Measurements from ENCODE around the gene EFNA1. TPM values are rescaled to one million over a fixed set of nuclear protein-coding genes. Genes with fewer than 3 reads are reported as not detected.
"Not testable (repeated sequence)": the region's sequence is repeated elsewhere in the genome, so short reads cannot be mapped to it uniquely, and the experiment has no call there.

The EFNA1 gene
- total RNA-seq, 1 donor from 2014 or later, result 100.0 TPM

GRCh38 chr1:155092641-155093040 lies 35.0 kb upstream of the EFNA1 start:
- DNase-seq (ENCODE audit: low spot score), result no peak

GRCh38 chr1:155093911-155094621 lies 33.6 kb upstream of the EFNA1 start:
- no peak for DNase-seq (ENCODE audit: low spot score)

GRCh38 chr1:155094622-155094948 lies 33.1 kb upstream of the EFNA1 start:
- no peak for DNase-seq (ENCODE audit: low spot score)

GRCh38 chr1:155099331-155099730 lies 28.3 kb upstream of the EFNA1 start:
- DNase-seq (ENCODE audit: low spot score), result no peak

GRCh38 chr1:155103325-155103724 lies 24.4 kb upstream of the EFNA1 start:
- DNase-seq (ENCODE audit: low spot score), result no peak

GRCh38 chr1:155104605-155105534 lies 22.8 kb upstream of the EFNA1 start:
- no peak for DNase-seq (ENCODE audit: low spot score)

- peak; percentile 74 for DNase-seq (ENCODE audit: low spot score)
Observed at GRCh38 chr1:155105604-155106011, 22.1 kb upstream of the EFNA1 start.

GRCh38 chr1:155106862-155107261 lies 20.8 kb upstream of the EFNA1 start:
- no peak for DNase-seq (ENCODE audit: low spot score)

- no peak for DNase-seq (ENCODE audit: low spot score)
Observed at GRCh38 chr1:155107309-155108264, 20.1 kb upstream of the EFNA1 start.

- no peak for DNase-seq (ENCODE audit: low spot score)
Observed at GRCh38 chr1:155108296-155108695, 19.4 kb upstream of the EFNA1 start.

- DNase-seq (ENCODE audit: low spot score), result no peak
Observed at GRCh38 chr1:155110381-155110780, 17.3 kb upstream of the EFNA1 start.

GRCh38 chr1:155110826-155111225 lies 16.9 kb upstream of the EFNA1 start:
- DNase-seq (ENCODE audit: low spot score), result no peak

- DNase-seq (ENCODE audit: low spot score), result no peak
Observed at GRCh38 chr1:155113450-155113980, 14.2 kb upstream of the EFNA1 start.

- DNase-seq (ENCODE audit: low spot score), result no peak
Observed at GRCh38 chr1:155116113-155116764, 11.4 kb upstream of the EFNA1 start.

- no peak for DNase-seq (ENCODE audit: low spot score)
Observed at GRCh38 chr1:155117610-155118009, 10.1 kb upstream of the EFNA1 start.

GRCh38 chr1:155118090-155118489 lies 9.6 kb upstream of the EFNA1 start:
- DNase-seq (ENCODE audit: low spot score), result not testable (repeated sequence)

GRCh38 chr1:155120253-155120652 lies 7.4 kb upstream of the EFNA1 start:
- no peak for DNase-seq (ENCODE audit: low spot score)

- DNase-seq (ENCODE audit: low spot score), result no peak
Observed at GRCh38 chr1:155121249-155121648, 6.4 kb upstream of the EFNA1 start.

GRCh38 chr1:155122308-155122707 lies 5.4 kb upstream of the EFNA1 start:
- DNase-seq (ENCODE audit: low spot score), result no peak

GRCh38 chr1:155123801-155124200 lies 3.9 kb upstream of the EFNA1 start:
- no peak for DNase-seq (ENCODE audit: low spot score)
